HCT116 (cell line): ENCODE results near the gene UGT2B17.
A peak's percentile ranks its signal among the peaks of the same experiment; 100 is the strongest.

Source experiments
- CTCF ChIP-seq, 3 experiments: fragments of 200-600 bp in 1 of 3; sonication (generic) in 1 of 3; IDR thresholded peaks in 2 of 3; conservative IDR thresholded peaks in 1 of 3; 2 replicates each; pipeline ENCODE4 v1.5.1; 2012 to 2017; ENCODE audit warnings: low read depth in 2 of 3, low read length in 2 of 3, antibody characterized with exemption in 1 of 3, borderline replicate concordance in 1 of 3, control low read depth in 1 of 3, mild to moderate bottlenecking in 1 of 3, mixed read lengths in 1 of 3, mixed run types in 1 of 3, moderate library complexity in 1 of 3; ENCODE audit not compliant: insufficient read depth in 1 of 3
- FOSL1 ChIP-seq: IDR thresholded peaks from 2 replicates; pipeline ENCODE4 v1.6.1; 2012; ENCODE audit warnings: low read depth
- JUND ChIP-seq: IDR thresholded peaks from 2 replicates; pipeline ENCODE4 v1.6.1; 2012
- POLR2A ChIP-seq: IDR thresholded peaks from 2 replicates; pipeline ENCODE4 v1.7.0; 2011; ENCODE audit warnings: borderline replicate concordance; ENCODE audit not compliant: insufficient read depth, insufficient read length; ENCODE audit errors: extremely low read depth
- POLR2AphosphoS5 ChIP-seq: IDR thresholded peaks from 2 replicates; pipeline ENCODE4 v1.6.1; 2011; ENCODE audit warnings: mild to moderate bottlenecking, low read depth, low read length, moderate library complexity
- SRF ChIP-seq: IDR thresholded peaks from 2 replicates; pipeline ENCODE4 v1.6.1; 2012; ENCODE audit warnings: low read depth

- TF ChIP-seq CTCF (IDR thresholded peaks at IDR 0.05 in 2 of 3, conservative IDR thresholded peaks at IDR 0.05 in 1 of 3; ENCODE audit: borderline replicate concordance in 1 of 3, insufficient read depth in 1 of 3, low read depth in 2 of 3, low read length in 2 of 3) (peak; percentile 67 to 88 (median 76)), POLR2A (no peak), POLR2AphosphoS5 (no peak), FOSL1 (no peak), JUND (no peak), SRF (no peak)
Observed at GRCh38 chr4:68498413-68499007, 77.6 kb downstream of the UGT2B17 start.
